ENCODE results near the gene ZSWIM8.

The ZSWIM8 gene

GRCh38 chr10:73799899-73800559 is 14.6 kb downstream of the ZSWIM8 start:
- H3K27ac ChIP-seq, result no peak overlapping the region
- TF ChIP-seq ZFX (IDR thresholded peaks at IDR 0.05), result no peak
- no peak for TF ChIP-seq CTCF (conservative IDR thresholded peaks at IDR 0.05)

GRCh38 chr10:73800560-73801252 is 15.3 kb downstream of the ZSWIM8 start:
- H3K27ac ChIP-seq, result no peak overlapping the region
- TF ChIP-seq ZFX (IDR thresholded peaks at IDR 0.05) (no peak), CTCF (conservative IDR thresholded peaks at IDR 0.05) (no peak)

GRCh38 chr10:73801253-73801590 is 15.8 kb downstream of the ZSWIM8 start:
- H3K27ac ChIP-seq, result no peak overlapping the region
- TF ChIP-seq ZFX (IDR thresholded peaks at IDR 0.05) (no peak), CTCF (conservative IDR thresholded peaks at IDR 0.05) (no peak)

GRCh38 chr10:73802276-73802991 is 17.0 kb downstream of the ZSWIM8 start:
- H3K27ac ChIP-seq, result peak overlapping the region; percentile 63
- TF ChIP-seq CTCF (conservative IDR thresholded peaks at IDR 0.05), result no peak; the same call in 1 of the 2 replicates
- TF ChIP-seq ZFX (IDR thresholded peaks at IDR 0.05), result peak; percentile 23; the same call in 1 of the 2 replicates

- peak overlapping the region; percentile 63; the same call in 1 of the 2 replicates for H3K27ac ChIP-seq
- TF ChIP-seq CTCF (conservative IDR thresholded peaks at IDR 0.05) (no peak), ZFX (IDR thresholded peaks at IDR 0.05) (no peak)
These were observed 18.4 kb downstream of the ZSWIM8 start for GRCh38 chr10:73803680-73804286.

- no peak for TF ChIP-seq CTCF (conservative IDR thresholded peaks at IDR 0.05)
- no peak for TF ChIP-seq ZFX (IDR thresholded peaks at IDR 0.05)
- H3K27ac ChIP-seq, result no peak overlapping the region
These were observed 21.0 kb downstream of the ZSWIM8 start for GRCh38 chr10:73806176-73806950.
